CD4-positive, alpha-beta T cell (primary cell): Measurements from ENCODE around the gene MSL3B.

ENCODE experiments used
- ATAC-seq: fragments of 200-7000 bp; cut with Tn5 transposase; one replicate; pipeline ENCODE4 v1.10.0; 2022; ENCODE audit warnings: mild to moderate bottlenecking; ENCODE audit not compliant: poor library complexity
- CTCF ChIA-PET: fragments of 350-600 bp; sonication (Branson Sonifier 250); formaldehyde crosslinking; loops from one replicate; lab custom pipeline; 2021; ENCODE audit warnings: antibody characterized with exemption, inconsistent platforms; lab: Charles Lee
- POLR2A ChIA-PET: fragments of 350-600 bp; sonication (Branson Sonifier 250); formaldehyde crosslinking; loops from one replicate; lab custom pipeline; 2021; ENCODE audit warnings: antibody characterized with exemption, inconsistent platforms; lab: Charles Lee
- DNase-seq, 14 experiments: peaks; one replicate each; pipeline ENCODE4 v3.0.0-alpha.2; 2013 to 2020; ENCODE audit warnings: mixed read lengths in 2 of 14
- H3K27ac ChIP-seq, 2 donors: one replicate each; pipeline versions ENCODE4 v1.5.1 to v1.7.0; 2013; ENCODE audit warnings: low read length in 2 of 2, low read depth in 1 of 2, mild to moderate bottlenecking in 1 of 2
- H3K27me3 ChIP-seq, 2 experiments: 1 replicate in 1 of 2; 2 replicates in 1 of 2; pipeline versions ENCODE4 v1.6.1 to v1.7.0; 2013; ENCODE audit warnings: low read length in 2 of 2, control low read depth in 1 of 2, mild to moderate bottlenecking in 1 of 2, moderate library complexity in 1 of 2; ENCODE audit not compliant: insufficient read depth in 2 of 2, control insufficient read depth in 1 of 2
- H3K36me3 ChIP-seq: one replicate; pipeline ENCODE4 v1.6.1; 2013; ENCODE audit warnings: low read length, control low read depth; ENCODE audit not compliant: insufficient read depth
- H3K4me1 ChIP-seq: one replicate; pipeline ENCODE4 v1.6.1; 2013; ENCODE audit warnings: low read length, control low read depth; ENCODE audit not compliant: insufficient read depth
- H3K4me3 ChIP-seq: one replicate; pipeline ENCODE4 v1.5.1; 2013; ENCODE audit warnings: mild to moderate bottlenecking, low read length, moderate library complexity
- H3K9me3 ChIP-seq, 2 experiments: 1 replicate in 1 of 2; 2 replicates in 1 of 2; pipeline versions ENCODE4 v1.6.1 to v1.7.0; 2013; ENCODE audit warnings: low read length in 2 of 2, mild to moderate bottlenecking in 2 of 2, control low read depth in 1 of 2, moderate library complexity in 1 of 2; ENCODE audit not compliant: control insufficient read depth in 1 of 2, insufficient read depth in 1 of 2
- H3K27ac Mint-ChIP-seq: one replicate; pipeline ENCODE4 v1.8.0; 2020; ENCODE audit warnings: mixed read lengths
- H3K27me3 Mint-ChIP-seq: one replicate; pipeline ENCODE4 v1.8.0; 2021; ENCODE audit warnings: mixed read lengths
- H3K36me3 Mint-ChIP-seq: one replicate; pipeline ENCODE4 v1.8.0; 2021; ENCODE audit warnings: low read depth, mixed read lengths
- H3K4me1 Mint-ChIP-seq: one replicate; pipeline ENCODE4 v1.8.0; 2021; ENCODE audit warnings: low read depth, mixed read lengths
- H3K4me3 Mint-ChIP-seq: one replicate; pipeline ENCODE4 v1.8.0; 2020; ENCODE audit warnings: mild to moderate bottlenecking, mixed read lengths
- H3K9me3 Mint-ChIP-seq: one replicate; pipeline ENCODE4 v1.8.0; 2020; ENCODE audit warnings: mixed read lengths
- intact Hi-C, 2 experiments: fragments of 100-400 bp; cut with DNase I in 1 of 2; cut with micrococcal nuclease in 1 of 2; formaldehyde crosslinking; loops; one replicate each; pipeline versions ENCODE4 v1.15.1 to v1.9.0; 2023 to 2025; cut with DNase I, micrococcal nuclease
- TF ChIP-seq, protein P1 (sequence below): fragments of 200-600 bp; IDR thresholded peaks from one replicate; pipeline ENCODE4 v1.8.0; 2022; ENCODE audit warnings: antibody characterized with exemption, mild to moderate bottlenecking

The MSL3B gene

DNA sequence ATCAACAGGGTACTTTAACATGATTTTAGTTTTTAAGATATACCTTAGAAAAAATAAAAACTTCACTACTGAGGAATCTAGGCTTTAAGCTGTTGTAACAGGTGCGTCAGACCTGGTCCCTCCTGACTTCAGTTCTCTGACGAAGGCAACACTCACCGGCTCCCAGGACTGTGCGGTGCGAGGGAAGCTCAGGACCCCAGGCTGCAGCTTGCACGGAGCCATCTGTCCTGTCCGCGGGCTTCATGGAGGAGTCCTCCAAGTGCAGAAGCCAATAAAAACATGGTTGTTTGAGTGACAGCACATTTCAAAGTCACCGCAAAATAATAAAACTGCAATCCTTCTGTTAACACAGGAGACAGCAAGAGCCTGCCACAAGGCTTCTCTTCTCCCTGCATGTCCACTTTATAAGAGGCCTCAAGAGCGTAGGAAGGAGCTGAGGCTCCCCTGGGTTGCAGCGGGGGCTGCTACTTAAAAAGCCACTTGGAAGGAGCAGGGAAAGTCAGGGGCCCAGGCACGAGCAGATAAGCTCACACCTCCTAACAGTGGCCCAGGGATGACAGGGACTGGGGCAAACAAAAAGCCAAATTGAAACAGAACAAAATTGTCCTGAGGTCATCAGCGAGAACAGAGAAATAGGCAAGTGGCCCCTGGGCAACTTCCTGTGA, 18.4 kb downstream of the MSL3B start:
- H3K27ac ChIP-seq, result no peak overlapping the region
- no peaks in the 10 kb centered on the region for H3K9me3 Mint-ChIP-seq
- H3K9me3 ChIP-seq, result no peaks in the 10 kb centered on the region
- H3K4me3 ChIP-seq, result no peak overlapping the region
- peaks cover 16% of the 10 kb centered on the region for H3K27me3 Mint-ChIP-seq
- no peaks in the 10 kb centered on the region for H3K36me3 Mint-ChIP-seq
- no peaks in the 10 kb centered on the region for H3K36me3 ChIP-seq
- CTCF ChIA-PET, result no interaction called here
- no peak overlapping the region for H3K27ac Mint-ChIP-seq
- peaks cover 4 to 9% of the 10 kb centered on the region in 2 experiments for H3K27me3 ChIP-seq
- intact Hi-C loops, result loop anchor here in 1 of 2 experiments (5.0 to 10.0 kb wide), 2 partner anchors 575 to 1152 kb away; partner anchors contain the start of gene GIGYF2
- POLR2A ChIA-PET, result no interaction called here
- no peak overlapping the region for H3K4me3 Mint-ChIP-seq
- peaks cover 10% of the 10 kb centered on the region for H3K4me1 ChIP-seq
- TF ChIP-seq, protein P1, sequence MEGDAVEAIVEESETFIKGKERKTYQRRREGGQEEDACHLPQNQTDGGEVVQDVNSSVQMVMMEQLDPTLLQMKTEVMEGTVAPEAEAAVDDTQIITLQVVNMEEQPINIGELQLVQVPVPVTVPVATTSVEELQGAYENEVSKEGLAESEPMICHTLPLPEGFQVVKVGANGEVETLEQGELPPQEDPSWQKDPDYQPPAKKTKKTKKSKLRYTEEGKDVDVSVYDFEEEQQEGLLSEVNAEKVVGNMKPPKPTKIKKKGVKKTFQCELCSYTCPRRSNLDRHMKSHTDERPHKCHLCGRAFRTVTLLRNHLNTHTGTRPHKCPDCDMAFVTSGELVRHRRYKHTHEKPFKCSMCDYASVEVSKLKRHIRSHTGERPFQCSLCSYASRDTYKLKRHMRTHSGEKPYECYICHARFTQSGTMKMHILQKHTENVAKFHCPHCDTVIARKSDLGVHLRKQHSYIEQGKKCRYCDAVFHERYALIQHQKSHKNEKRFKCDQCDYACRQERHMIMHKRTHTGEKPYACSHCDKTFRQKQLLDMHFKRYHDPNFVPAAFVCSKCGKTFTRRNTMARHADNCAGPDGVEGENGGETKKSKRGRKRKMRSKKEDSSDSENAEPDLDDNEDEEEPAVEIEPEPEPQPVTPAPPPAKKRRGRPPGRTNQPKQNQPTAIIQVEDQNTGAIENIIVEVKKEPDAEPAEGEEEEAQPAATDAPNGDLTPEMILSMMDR, result no peak
- no peak for ATAC-seq
- DNase-seq, result no peak
- peaks cover 18% of the 10 kb centered on the region for H3K4me1 Mint-ChIP-seq

DNA sequence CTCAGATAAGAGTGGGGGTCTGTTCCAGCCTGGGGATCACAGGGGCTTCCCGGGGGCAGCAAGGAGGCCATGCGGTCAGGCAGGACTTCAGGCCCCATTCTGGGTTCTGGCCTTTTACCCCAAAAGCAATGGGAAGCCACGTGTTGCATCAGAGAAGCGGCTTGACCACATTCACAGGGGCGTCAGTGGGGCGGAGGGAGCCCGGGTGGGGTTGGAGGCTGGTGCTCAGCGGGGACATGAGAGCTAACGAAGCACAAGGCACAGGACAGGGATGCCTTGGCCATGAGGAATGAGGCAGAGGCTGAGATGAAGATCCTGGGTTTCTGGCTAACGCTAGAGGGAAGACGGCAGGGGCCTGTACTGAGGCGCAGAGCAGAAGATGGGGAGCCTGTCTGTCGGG, 19.9 kb downstream of the MSL3B start:
- H3K27ac ChIP-seq, result no peak overlapping the region
- intact Hi-C loops, result no loop called here
- ChIA-PET CTCF (no interaction called here), POLR2A (no interaction called here)
- ATAC-seq (no peak), DNase-seq (no peak)
- no peak overlapping the region for H3K4me3 Mint-ChIP-seq
- no peak overlapping the region for H3K4me3 ChIP-seq
- H3K27me3 Mint-ChIP-seq, result peaks cover 10% of the 10 kb centered on the region
- H3K27ac Mint-ChIP-seq, result no peak overlapping the region
- H3K36me3 Mint-ChIP-seq, result no peaks in the 10 kb centered on the region
- H3K27me3 ChIP-seq, result peaks cover 0 to under 1% of the 10 kb centered on the region in 2 experiments
- no peaks in the 10 kb centered on the region for H3K9me3 Mint-ChIP-seq
- peaks cover under 1% of the 10 kb centered on the region for H3K4me1 ChIP-seq
- no peaks in the 10 kb centered on the region for H3K36me3 ChIP-seq
- H3K4me1 Mint-ChIP-seq, result peaks cover 11% of the 10 kb centered on the region
- H3K9me3 ChIP-seq, result no peaks in the 10 kb centered on the region
- TF ChIP-seq, protein P1, result no peak

DNA sequence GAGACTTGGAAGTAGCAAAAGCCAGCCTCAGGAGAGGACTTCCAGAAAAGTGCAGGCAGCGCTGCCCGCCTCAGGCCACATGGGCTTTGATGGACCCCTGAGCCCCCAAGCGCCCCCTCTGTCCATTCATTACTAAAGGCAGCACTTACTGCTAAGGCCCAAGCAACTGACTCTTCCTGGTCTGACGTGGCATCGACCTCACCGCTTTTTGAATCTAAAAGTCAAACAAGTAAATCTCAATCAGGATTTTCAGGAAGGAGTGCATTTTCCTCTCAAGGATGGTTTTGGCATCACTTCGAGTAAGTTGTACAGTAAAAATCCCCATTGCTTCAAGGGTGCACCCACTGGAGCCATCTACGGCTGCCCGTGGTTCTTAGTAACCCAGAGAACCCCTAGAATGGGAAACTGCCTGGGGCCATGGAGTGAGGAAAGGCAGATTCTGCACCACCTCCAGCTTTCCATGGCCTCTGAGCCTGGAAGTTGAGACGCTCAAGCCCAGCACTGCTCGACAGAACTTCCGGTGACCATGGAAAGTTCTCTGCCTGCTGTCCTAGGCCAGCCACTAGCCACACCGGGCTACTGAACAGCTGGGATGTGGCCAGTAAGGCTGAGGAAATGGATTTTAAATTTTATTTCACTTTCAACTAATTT, 20.8 kb downstream of the MSL3B start:
- no peaks in the 10 kb centered on the region for H3K36me3 ChIP-seq
- ATAC-seq, result no peak
- Mint-ChIP-seq H3K4me1 (peaks cover 2% of the 10 kb centered on the region), H3K27me3 (peaks cover 1% of the 10 kb centered on the region), H3K36me3 (no peaks in the 10 kb centered on the region), H3K27ac (no peak overlapping the region), H3K4me3 (no peak overlapping the region), H3K9me3 (no peaks in the 10 kb centered on the region)
- H3K27ac ChIP-seq, result no peak overlapping the region
- intact Hi-C loops, result no loop called here
- H3K4me3 ChIP-seq, result no peak overlapping the region
- TF ChIP-seq, protein P1, result no peak
- no peaks in the 10 kb centered on the region for H3K4me1 ChIP-seq
- DNase-seq, result no peak
- no peaks in the 10 kb centered on the region for H3K27me3 ChIP-seq
- ChIA-PET POLR2A (no interaction called here), CTCF (no interaction called here)
- H3K9me3 ChIP-seq, result no peaks in the 10 kb centered on the region
